ENCODE results near the gene PLXNA2. TPM values are rescaled to one million over a fixed set of nuclear protein-coding genes. Genes with fewer than 3 reads are reported as not detected.

Gene PLXNA2
- polyA plus RNA-seq, 1 of the 3 experiments (the other 2 are of a cell fraction), result 8.5 TPM

GRCh38 chr1:208133355-208133754 is 110.8 kb downstream of the PLXNA2 start:
- no peak for DNase-seq
- Histone ChIP-seq H4K20me1 (ENCODE audit: insufficient read depth) (no peaks in the 10 kb centered on the region), H3K36me3 (replicated peaks in 1 of 2; ENCODE audit: control insufficient read depth in 1 of 2, insufficient read depth in 2 of 2, low read length in 1 of 2) (peaks cover 11 to 19% of the 10 kb centered on the region in 2 experiments), H3K79me2 (ENCODE audit: insufficient read depth) (no peaks in the 10 kb centered on the region; the same call in 1 of the 2 replicates), H3K27me3 (ENCODE audit: insufficient read depth) (no peaks in the 10 kb centered on the region), H3K9ac (no peak overlapping the region), H3K4me2 (no peak overlapping the region), H3K9me2 (no peaks in the 10 kb centered on the region), H3K4me3 (ENCODE audit: low read depth in 2 of 2, low read length in 1 of 2) (no peak overlapping the region), H3K9me3 (no peaks in the 10 kb centered on the region), H2AFZ (ENCODE audit: low read depth) (no peak overlapping the region), H3F3A (replicated peaks; ENCODE audit: insufficient read depth) (no peaks in the 10 kb centered on the region), H3K4me1 (ENCODE audit: control insufficient read depth in 1 of 2, insufficient read depth in 2 of 2, low read depth in 1 of 2, low read length in 1 of 2) (peaks cover 9 to 48% of the 10 kb centered on the region in 2 experiments; a peak in 2 of 4 replicates), H3K27ac (ENCODE audit: low read depth in 2 of 2, low read length in 1 of 2) (no peak overlapping the region)
- CTCF ChIA-PET, result interaction anchor here (2.3 to 7.0 kb wide), 5 partner anchors 10 to 108 kb away, joined by 12 to 95 read pairs (median 27); partner anchors contain the start of gene PLXNA2
- TF ChIP-seq, protein P1, sequence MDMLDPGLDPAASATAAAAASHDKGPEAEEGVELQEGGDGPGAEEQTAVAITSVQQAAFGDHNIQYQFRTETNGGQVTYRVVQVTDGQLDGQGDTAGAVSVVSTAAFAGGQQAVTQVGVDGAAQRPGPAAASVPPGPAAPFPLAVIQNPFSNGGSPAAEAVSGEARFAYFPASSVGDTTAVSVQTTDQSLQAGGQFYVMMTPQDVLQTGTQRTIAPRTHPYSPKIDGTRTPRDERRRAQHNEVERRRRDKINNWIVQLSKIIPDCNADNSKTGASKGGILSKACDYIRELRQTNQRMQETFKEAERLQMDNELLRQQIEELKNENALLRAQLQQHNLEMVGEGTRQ (IDR thresholded peaks at IDR 0.05; ENCODE audit: borderline replicate concordance, low read depth, low read length), result no peak
- TF ChIP-seq GABPA (IDR thresholded peaks at IDR 0.05; ENCODE audit: low read depth) (no peak), MAX (IDR thresholded peaks at IDR 0.05; ENCODE audit: low read depth) (no peak), CHD2 (IDR thresholded peaks at IDR 0.05; ENCODE audit: low read length, partially characterized antibody) (no peak), RFX5 (IDR thresholded peaks at IDR 0.05; ENCODE audit: low read length) (no peak), JUND (IDR thresholded peaks at IDR 0.05) (no peak), NFIC (IDR thresholded peaks at IDR 0.05; ENCODE audit: borderline replicate concordance) (no peak), EZH2phosphoT487 (IDR thresholded peaks at IDR 0.05; ENCODE audit: borderline replicate concordance, low read depth) (no peak), USF1 (IDR thresholded peaks at IDR 0.05; ENCODE audit: borderline replicate concordance, low read depth) (no peak), TAF1 (IDR thresholded peaks at IDR 0.05; ENCODE audit: borderline replicate concordance, low read depth, low read length) (no peak), FOXM1 (IDR thresholded peaks at IDR 0.05; ENCODE audit: low read depth) (no peak), RXRA (IDR thresholded peaks at IDR 0.05; ENCODE audit: borderline replicate concordance, low read depth) (no peak), MXI1 (IDR thresholded peaks at IDR 0.05; ENCODE audit: low read depth, low read length) (no peak)
- TF ChIP-seq, protein P2, sequence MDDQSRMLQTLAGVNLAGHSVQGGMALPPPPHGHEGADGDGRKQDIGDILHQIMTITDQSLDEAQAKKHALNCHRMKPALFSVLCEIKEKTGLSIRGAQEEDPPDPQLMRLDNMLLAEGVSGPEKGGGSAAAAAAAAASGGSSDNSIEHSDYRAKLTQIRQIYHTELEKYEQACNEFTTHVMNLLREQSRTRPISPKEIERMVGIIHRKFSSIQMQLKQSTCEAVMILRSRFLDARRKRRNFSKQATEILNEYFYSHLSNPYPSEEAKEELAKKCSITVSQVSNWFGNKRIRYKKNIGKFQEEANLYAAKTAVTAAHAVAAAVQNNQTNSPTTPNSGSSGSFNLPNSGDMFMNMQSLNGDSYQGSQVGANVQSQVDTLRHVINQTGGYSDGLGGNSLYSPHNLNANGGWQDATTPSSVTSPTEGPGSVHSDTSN (IDR thresholded peaks at IDR 0.05), result no peak
- TF ChIP-seq, protein P3, sequence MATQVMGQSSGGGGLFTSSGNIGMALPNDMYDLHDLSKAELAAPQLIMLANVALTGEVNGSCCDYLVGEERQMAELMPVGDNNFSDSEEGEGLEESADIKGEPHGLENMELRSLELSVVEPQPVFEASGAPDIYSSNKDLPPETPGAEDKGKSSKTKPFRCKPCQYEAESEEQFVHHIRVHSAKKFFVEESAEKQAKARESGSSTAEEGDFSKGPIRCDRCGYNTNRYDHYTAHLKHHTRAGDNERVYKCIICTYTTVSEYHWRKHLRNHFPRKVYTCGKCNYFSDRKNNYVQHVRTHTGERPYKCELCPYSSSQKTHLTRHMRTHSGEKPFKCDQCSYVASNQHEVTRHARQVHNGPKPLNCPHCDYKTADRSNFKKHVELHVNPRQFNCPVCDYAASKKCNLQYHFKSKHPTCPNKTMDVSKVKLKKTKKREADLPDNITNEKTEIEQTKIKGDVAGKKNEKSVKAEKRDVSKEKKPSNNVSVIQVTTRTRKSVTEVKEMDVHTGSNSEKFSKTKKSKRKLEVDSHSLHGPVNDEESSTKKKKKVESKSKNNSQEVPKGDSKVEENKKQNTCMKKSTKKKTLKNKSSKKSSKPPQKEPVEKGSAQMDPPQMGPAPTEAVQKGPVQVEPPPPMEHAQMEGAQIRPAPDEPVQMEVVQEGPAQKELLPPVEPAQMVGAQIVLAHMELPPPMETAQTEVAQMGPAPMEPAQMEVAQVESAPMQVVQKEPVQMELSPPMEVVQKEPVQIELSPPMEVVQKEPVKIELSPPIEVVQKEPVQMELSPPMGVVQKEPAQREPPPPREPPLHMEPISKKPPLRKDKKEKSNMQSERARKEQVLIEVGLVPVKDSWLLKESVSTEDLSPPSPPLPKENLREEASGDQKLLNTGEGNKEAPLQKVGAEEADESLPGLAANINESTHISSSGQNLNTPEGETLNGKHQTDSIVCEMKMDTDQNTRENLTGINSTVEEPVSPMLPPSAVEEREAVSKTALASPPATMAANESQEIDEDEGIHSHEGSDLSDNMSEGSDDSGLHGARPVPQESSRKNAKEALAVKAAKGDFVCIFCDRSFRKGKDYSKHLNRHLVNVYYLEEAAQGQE (IDR thresholded peaks at IDR 0.05; ENCODE audit: low read depth, low read length), result no peak
- POLR2A ChIA-PET, result no interaction called here
- 98% methylated on average over 2 of the region's 2 CpGs for WGBS (ENCODE audit: low lambda C conversion rate)

All from SK-N-SH (cell line).